Testis (tissue), 2 donors: Measurements from ENCODE around the gene STARD5.

Source experiments
- CTCF ChIP-seq, 3 experiments: fragments of 450-650 bp in 2 of 3; fragments of 200-600 bp in 1 of 3; sonication (generic) in 1 of 3; IDR thresholded peaks; one replicate each; pipeline ENCODE4 v1.5.1; 2016 to 2019; ENCODE audit warnings: antibody characterized with exemption in 3 of 3, mild to moderate bottlenecking in 2 of 3, moderate library complexity in 1 of 3
- POLR2A ChIP-seq: fragments of 450-650 bp; IDR thresholded peaks from one replicate; pipeline ENCODE4 v1.6.1; 2017; ENCODE audit warnings: antibody characterized with exemption, mild to moderate bottlenecking, moderate library complexity

DNA sequence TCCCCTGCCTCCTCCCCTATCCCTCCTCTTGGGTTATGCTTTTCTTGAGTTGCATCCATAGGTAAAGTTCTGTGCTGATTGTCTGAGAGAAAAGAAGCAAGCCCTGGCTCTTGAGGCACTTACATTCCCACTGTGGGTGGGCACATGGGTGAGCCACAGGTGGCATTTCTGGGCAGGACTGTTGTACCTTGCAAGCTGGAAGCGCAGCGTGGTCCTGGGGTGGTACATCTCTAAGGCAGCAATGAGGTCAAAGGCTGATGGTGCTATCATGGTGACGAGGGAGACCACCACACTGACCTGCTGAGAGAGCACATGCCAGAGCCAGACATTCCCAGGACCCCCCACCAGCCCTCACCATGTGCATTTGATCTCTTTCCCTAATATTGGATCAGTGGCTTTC is 25.3 kb upstream of the STARD5 start:
- no peak for TF ChIP-seq CTCF (IDR thresholded peaks at IDR 0.05)
- TF ChIP-seq POLR2A: no peak
